Heart left ventricle (tissue), 16 donors: ENCODE results near the gene SNX18. TPM values are rescaled to one million over a fixed set of nuclear protein-coding genes. Genes with fewer than 3 reads are reported as not detected.

Experiments used
- ATAC-seq, 4 donors: fragments of 200-7000 bp; cut with Tn5 transposase; one replicate each; pipeline ENCODE4 v1.9.1; 2020 to 2022; ENCODE audit warnings: moderate library complexity in 4 of 4, mild to moderate bottlenecking in 3 of 4, moderate number of reproducible peaks in 1 of 4
- DNase-seq, 5 donors: peaks; one replicate each; pipeline ENCODE4 v3.0.0-alpha.2; 2020
- H3K27ac ChIP-seq, 12 donors: fragments of 200-600 bp; sonication (generic) in 4 of 12; one replicate each; pipeline versions ENCODE4 v1.5.0 to v1.8.0; 2016 to 2022; ENCODE audit warnings: mild to moderate bottlenecking in 2 of 12
- H3K27me3 ChIP-seq, 9 donors: fragments of 200-600 bp; sonication (generic) in 2 of 9; one replicate each; pipeline versions ENCODE4 v1.5.1 to v1.8.0; 2016 to 2022; ENCODE audit warnings: mild to moderate bottlenecking in 3 of 9
- H3K36me3 ChIP-seq, 9 donors: fragments of 200-600 bp; sonication (generic) in 2 of 9; one replicate each; pipeline versions ENCODE4 v1.5.0 to v1.8.0; 2018 to 2022; ENCODE audit warnings: mild to moderate bottlenecking in 2 of 9
- H3K4me1 ChIP-seq, 12 donors: fragments of 200-600 bp; sonication (generic) in 4 of 12; one replicate each; pipeline versions ENCODE4 v1.5.0 to v1.8.0; 2016 to 2022; ENCODE audit warnings: mild to moderate bottlenecking in 3 of 12
- H3K4me3 ChIP-seq, 12 donors: fragments of 200-600 bp; sonication (generic) in 4 of 12; one replicate each; pipeline versions ENCODE4 v1.5.0 to v1.8.0; 2017 to 2022; ENCODE audit warnings: mild to moderate bottlenecking in 9 of 12, moderate library complexity in 4 of 12
- H3K9me3 ChIP-seq, 12 donors: fragments of 200-600 bp; sonication (generic) in 4 of 12; one replicate each; pipeline versions ENCODE4 v1.5.0 to v1.8.0; 2016 to 2022; ENCODE audit warnings: mild to moderate bottlenecking in 1 of 12
- POLR2A ChIP-seq, 2 donors: fragments of 450-650 bp; IDR thresholded peaks; one replicate each; pipeline ENCODE4 v1.6.1; 2017; ENCODE audit warnings: antibody characterized with exemption in 2 of 2, mild to moderate bottlenecking in 2 of 2, moderate library complexity in 2 of 2
- WGBS, 4 donors: extraction: QIAGEN DNeasy Blood & Tissue Kit in 2 of 4; methylation state at CpG; one replicate each; pipeline versions ENCODE4 v1.1.5 to v1.1.7; 2013 to 2018; 5-methylcytosine and 5-hydroxymethylcytosine counted together
- intact Hi-C, 10 donors: fragments of 100-400 bp; cut with DNase I; formaldehyde crosslinking; loops; one replicate each; pipeline versions ENCODE4 v1.11.1 to v1.14.2; 2022
- polyA plus RNA-seq, 2 donors: library from polyadenylated mRNA; stranded (reverse); fragments of 200-250 nt; gene quantifications; one replicate each; pipeline ENCODE4 v1.2.3, GENCODE V29; 2013
- total RNA-seq, 9 donors: library from RNA; depleted of rRNA in 2 of 9; stranded (reverse); fragments of >200 nt in 2 of 9; fragmentation: NEBNext Ultra II Directional in 3 of 9; extraction: Animal tissue kit (Norgen Biotek cat#: 25700) in 3 of 9; gene quantifications; one replicate each; pipeline versions ENCODE4 v1.1.0 to v1.2.4, GENCODE V29; 2016 to 2023
- TF ChIP-seq, protein P1 (sequence below), 12 donors: fragments of 200-600 bp; sonication (generic) in 4 of 12; IDR thresholded peaks; one replicate each; pipeline versions ENCODE4 v1.5.0 to v1.8.0; 2018 to 2022; ENCODE audit warnings: antibody characterized with exemption in 12 of 12, mild to moderate bottlenecking in 5 of 12
- donor health status: ischemic (EF 13 %, LVEDD 7.1; RV severe dilation, severe dysfunction).
- donor health status: healthy with polysubstance abuse.
- donor health status: DM: no; HTN: yes; CAD: no.
- donor health status: DM: no; HTN: no; CAD: no.
- donor health status: ischemic (EF 25% LVEDD 6.9; RV normal size, moderate dysfunction).
- donor health status: ischemic (EF 25% LVEDD 5.7; RV mildly dilated, moderate dysfunction).
- donor health status: healthy.
- donor health status: DM: yes; HTN: yes; CAD: no.
- donor health status: ischemic (EF 35%, LVEDD 5.7; RV mildly dilated, moderate dysfunction).
- donor health status: nonischemic (EF 11% LVEDD 7.7; RV severe dilation, severe dysfunction).
- donor health status: DM: yes; HTN: yes; CAD: no.
- donor health status: PGD.
- donor health status: ischemic (EF 29% LVEDD 5.4; RV normal size, mild dysfunction).
- donor health status: nonischemic (EF 23%, LVEDD 6.1; RV moderate dilation, normal function).

SNX18 gene
- total and polyA plus RNA-seq, 11 donors: 4.1 to 39.6 (median 23.1) TPM

DNA sequence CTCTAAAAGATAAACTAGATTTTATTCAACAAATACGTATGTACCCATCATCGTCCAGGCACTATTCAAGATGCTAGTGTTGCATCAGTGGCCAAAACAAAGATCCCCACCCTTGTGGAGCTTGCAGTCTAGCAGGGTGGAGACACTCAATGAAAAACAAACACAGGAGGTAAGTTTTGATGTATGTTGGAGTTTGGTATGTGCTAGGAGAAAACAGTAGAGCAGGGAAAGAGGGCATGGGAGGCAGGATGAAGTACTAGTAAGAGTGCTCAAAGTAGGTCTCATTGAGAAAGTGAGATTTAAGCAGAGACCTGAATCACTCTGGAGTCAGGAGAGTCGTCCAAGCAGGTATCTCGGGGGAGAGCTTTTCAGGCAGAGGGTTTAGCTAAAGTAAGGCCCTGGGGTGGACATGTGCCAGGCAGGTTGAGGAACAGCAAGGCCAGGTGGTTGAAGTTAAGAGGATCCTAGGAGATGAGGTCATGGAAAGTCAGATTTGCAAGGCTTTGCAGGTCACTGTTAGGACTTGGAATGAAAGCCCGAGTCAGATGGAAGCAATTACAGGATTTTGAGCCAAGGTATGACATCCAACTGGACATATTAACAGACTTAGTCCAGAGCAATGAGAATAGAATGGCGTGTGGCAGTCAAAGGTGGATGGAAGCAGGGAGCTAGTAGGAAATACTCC, 9.2 kb downstream of the SNX18 start:
- no peaks in the 10 kb centered on the region for H3K27me3 ChIP-seq
- TF ChIP-seq, protein P1, sequence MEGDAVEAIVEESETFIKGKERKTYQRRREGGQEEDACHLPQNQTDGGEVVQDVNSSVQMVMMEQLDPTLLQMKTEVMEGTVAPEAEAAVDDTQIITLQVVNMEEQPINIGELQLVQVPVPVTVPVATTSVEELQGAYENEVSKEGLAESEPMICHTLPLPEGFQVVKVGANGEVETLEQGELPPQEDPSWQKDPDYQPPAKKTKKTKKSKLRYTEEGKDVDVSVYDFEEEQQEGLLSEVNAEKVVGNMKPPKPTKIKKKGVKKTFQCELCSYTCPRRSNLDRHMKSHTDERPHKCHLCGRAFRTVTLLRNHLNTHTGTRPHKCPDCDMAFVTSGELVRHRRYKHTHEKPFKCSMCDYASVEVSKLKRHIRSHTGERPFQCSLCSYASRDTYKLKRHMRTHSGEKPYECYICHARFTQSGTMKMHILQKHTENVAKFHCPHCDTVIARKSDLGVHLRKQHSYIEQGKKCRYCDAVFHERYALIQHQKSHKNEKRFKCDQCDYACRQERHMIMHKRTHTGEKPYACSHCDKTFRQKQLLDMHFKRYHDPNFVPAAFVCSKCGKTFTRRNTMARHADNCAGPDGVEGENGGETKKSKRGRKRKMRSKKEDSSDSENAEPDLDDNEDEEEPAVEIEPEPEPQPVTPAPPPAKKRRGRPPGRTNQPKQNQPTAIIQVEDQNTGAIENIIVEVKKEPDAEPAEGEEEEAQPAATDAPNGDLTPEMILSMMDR (IDR thresholded peaks at IDR 0.05): no peak
- TF ChIP-seq POLR2A (IDR thresholded peaks at IDR 0.05): no peak
- no peaks in the 10 kb centered on the region for H3K9me3 ChIP-seq
- WGBS, 4 donors: 58 to 76% (median 68%) methylated on average over 6 of the region's 6 CpGs
- peaks cover 4 to 99% (median 86%) of the 10 kb centered on the region in 12 donors for H3K4me1 ChIP-seq
- no peak overlapping the region for H3K4me3 ChIP-seq
- H3K27ac ChIP-seq: peak overlapping the region in 6 of 12 donors; percentile 5 to 78 (median 18)
- peaks cover 0 to 6% (median 0%) of the 10 kb centered on the region in 9 donors for H3K36me3 ChIP-seq
- ATAC-seq (peak in 1 of 4 donors; percentile 15), DNase-seq (peak in 1 of 5 donors; percentile 24)
- intact Hi-C loops: loop anchor here in 6 of 10 donors (5.0 to 10.0 kb wide), 4 partner anchors 118 to 248 kb away; no protein-coding TSS in a partner anchor

DNA sequence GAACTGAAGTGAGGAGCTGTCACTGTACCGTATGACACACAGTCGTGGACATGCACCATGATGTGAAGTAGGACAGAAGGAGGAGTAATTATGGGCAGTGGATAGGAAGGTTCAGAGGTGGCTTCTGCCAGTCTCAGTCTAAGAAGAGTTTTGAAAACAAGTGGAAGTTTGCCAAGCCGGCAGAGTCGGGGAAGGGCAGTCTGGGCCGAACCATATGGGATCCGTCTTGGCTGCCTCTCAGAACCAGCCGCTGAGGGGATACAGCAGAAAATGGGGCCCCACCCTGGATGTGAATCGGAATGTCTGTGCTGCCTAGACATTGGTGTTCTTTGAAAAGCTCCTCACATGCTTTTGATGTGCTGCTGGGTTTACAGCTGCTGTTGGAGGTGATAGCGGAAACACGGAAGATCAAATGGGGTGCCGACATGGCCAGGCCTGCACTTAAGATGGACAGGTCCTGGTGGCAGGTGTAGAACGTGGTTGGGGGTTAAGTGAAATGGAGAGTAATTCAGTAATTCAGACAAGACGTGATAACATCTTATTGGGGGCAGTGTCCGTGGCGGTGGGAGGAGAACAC, 11.2 kb downstream of the SNX18 start:
- peaks cover 0 to 6% (median 0%) of the 10 kb centered on the region in 9 donors for H3K36me3 ChIP-seq
- TF ChIP-seq, protein P1 (IDR thresholded peaks at IDR 0.05): no peak
- TF ChIP-seq POLR2A (IDR thresholded peaks at IDR 0.05): no peak
- 60 to 71% (median 64%) methylated on average over 14 to 15 of the region's 15 CpGs for WGBS, 4 donors
- intact Hi-C loops: loop anchor here in 6 of 10 donors (5.0 to 10.0 kb wide), 4 partner anchors 116 to 246 kb away; no protein-coding TSS in a partner anchor
- H3K27ac ChIP-seq: peak overlapping the region in 6 of 12 donors; percentile 3 to 37 (median 16)
- H3K9me3 ChIP-seq: no peaks in the 10 kb centered on the region
- peaks cover 4 to 99% (median 83%) of the 10 kb centered on the region in 12 donors for H3K4me1 ChIP-seq
- H3K27me3 ChIP-seq: no peaks in the 10 kb centered on the region
- DNase-seq: no peak
- no peak overlapping the region for H3K4me3 ChIP-seq
- ATAC-seq: peak in 3 of 4 donors; percentile 6 to 45 (median 17)

DNA sequence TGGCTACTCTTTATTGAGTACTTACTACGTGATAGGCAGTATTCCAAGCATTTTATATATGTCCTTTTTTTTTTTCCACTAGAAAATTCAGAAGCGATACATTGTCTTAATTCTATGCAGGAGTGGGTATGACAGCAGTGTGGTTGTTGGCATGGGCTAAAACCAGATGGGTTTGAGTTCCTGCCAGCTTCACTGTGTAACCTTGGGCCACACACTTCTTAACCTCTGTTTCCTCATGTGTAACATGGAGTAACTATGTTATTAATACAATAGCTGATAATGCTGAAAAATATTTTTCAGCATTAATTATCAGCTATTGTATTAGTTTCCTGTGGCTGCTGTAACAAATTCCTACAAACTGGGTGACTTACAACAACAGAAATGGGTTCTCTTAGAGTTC, 12.0 kb downstream of the SNX18 start:
- intact Hi-C loops: loop anchor here in 6 of 10 donors (5.0 to 10.0 kb wide), 4 partner anchors 115 to 245 kb away; no protein-coding TSS in a partner anchor
- DNase-seq (no peak), ATAC-seq (peak in 1 of 4 donors; percentile 30)
- H3K4me3 ChIP-seq: no peak overlapping the region
- H3K27ac ChIP-seq: peak overlapping the region in 4 of 12 donors; percentile 3 to 31 (median 12)
- peaks cover 0 to 4% (median 0%) of the 10 kb centered on the region in 9 donors for H3K36me3 ChIP-seq
- peaks cover 6 to 99% (median 83%) of the 10 kb centered on the region in 12 donors for H3K4me1 ChIP-seq
- no peaks in the 10 kb centered on the region for H3K9me3 ChIP-seq
- WGBS, 4 donors: 62 to 74% (median 71%) methylated on average over 2 of the region's 2 CpGs
- TF ChIP-seq POLR2A (IDR thresholded peaks at IDR 0.05): no peak
- TF ChIP-seq, protein P1 (IDR thresholded peaks at IDR 0.05): no peak
- H3K27me3 ChIP-seq: no peaks in the 10 kb centered on the region

DNA sequence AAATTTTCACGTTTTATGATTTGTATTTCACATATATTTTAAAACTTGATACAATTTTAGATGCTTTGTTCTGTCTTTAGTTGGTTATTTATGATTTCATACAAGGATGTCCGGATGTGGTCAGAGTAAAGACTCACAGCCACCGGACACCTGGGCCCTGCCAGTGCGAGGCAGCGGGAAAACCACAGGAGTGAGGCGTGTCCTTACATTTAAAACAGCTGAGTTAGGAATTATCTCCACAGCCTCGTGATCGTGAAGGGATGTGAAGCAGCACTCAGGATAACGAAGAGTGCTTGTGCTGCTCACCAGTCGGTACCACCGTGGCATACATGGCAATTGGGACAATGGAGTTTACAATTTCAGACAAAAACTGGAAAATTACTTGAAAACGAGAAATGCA, 14.0 kb downstream of the SNX18 start:
- Histone ChIP-seq H3K27ac (peak overlapping the region in 7 of 12 donors; percentile 2 to 82 (median 42)), H3K4me3 (no peak overlapping the region)
- 45 to 54% (median 50%) methylated on average over 12 of the region's 12 CpGs for WGBS, 4 donors

More for the DNA sequence above, 14.0 kb downstream of the SNX18 start:
- Histone ChIP-seq H3K4me1 (peaks cover 6 to 91% (median 77%) of the 10 kb centered on the region in 12 donors), H3K27me3 (no peaks in the 10 kb centered on the region), H3K36me3 (no peaks in the 10 kb centered on the region), H3K9me3 (no peaks in the 10 kb centered on the region)
- intact Hi-C loops: no loop called here
- TF ChIP-seq POLR2A (IDR thresholded peaks at IDR 0.05): no peak
- TF ChIP-seq, protein P1 (IDR thresholded peaks at IDR 0.05): no peak
- DNase-seq (no peak), ATAC-seq (peak in 2 of 4 donors; percentile 10 to 13)
